HepG2 (cell line): Measurements from ENCODE around the gene SDK2. TPM values are rescaled to one million over a fixed set of nuclear protein-coding genes. Genes with fewer than 3 reads are reported as not detected.
A peak's percentile ranks its signal among the peaks of the same experiment; 100 is the strongest.

ENCODE experiments used
- AGO2 ChIP-seq: fragments of 200-400 bp; formaldehyde crosslinking; optimal IDR thresholded peaks from 2 replicates; pipeline ENCODE3; 2017; ENCODE audit warnings: mild to moderate bottlenecking, low read depth, low read length, moderate library complexity
- MYNN ChIP-seq: sonication (generic); formaldehyde crosslinking; IDR thresholded peaks from 2 replicates; pipeline ENCODE4 v1.4.0; 2020; ENCODE audit warnings: mild to moderate bottlenecking, low read depth, missing genetic modification reagents
- PHF5A ChIP-seq: IDR thresholded peaks from one replicate; pipeline ENCODE4 v1.6.1; 2018; ENCODE audit warnings: low read depth, missing genetic modification reagents; ENCODE audit not compliant: unreplicated experiment
- POGZ ChIP-seq: sonication (generic); formaldehyde crosslinking; IDR thresholded peaks from 2 replicates; pipeline ENCODE4 v1.4.0; 2020; ENCODE audit warnings: mild to moderate bottlenecking, missing genetic modification reagents
- REL ChIP-seq: sonication (generic); formaldehyde crosslinking; conservative IDR thresholded peaks from 2 replicates; pipeline ENCODE4 v1.8.0; 2022; ENCODE audit warnings: mild to moderate bottlenecking, missing genetic modification reagents, moderate library complexity
- RELA ChIP-seq: sonication (generic); formaldehyde crosslinking; IDR thresholded peaks from 2 replicates; pipeline ENCODE4 v1.4.0; 2020; ENCODE audit warnings: missing genetic modification reagents
- STAT5B ChIP-seq: sonication (generic); formaldehyde crosslinking; IDR thresholded peaks from 2 replicates; pipeline ENCODE4 v1.4.0; 2020; ENCODE audit warnings: missing genetic modification reagents
- TCF12 ChIP-seq, 2 experiments: fragments of 450-650 bp in 1 of 2; sonication (generic) in 1 of 2; formaldehyde crosslinking in 1 of 2; IDR thresholded peaks; 2 replicates each; pipeline versions ENCODE4 v1.6.1 to v1.8.0; 2017 to 2022; ENCODE audit warnings: antibody characterized with exemption in 1 of 2, mild to moderate bottlenecking in 1 of 2, missing genetic modification reagents in 1 of 2, moderate library complexity in 1 of 2
- ZFAT ChIP-seq: sonication (generic); formaldehyde crosslinking; conservative IDR thresholded peaks from 2 replicates; pipeline ENCODE4 v1.8.1; 2023; ENCODE audit warnings: missing genetic modification reagents, inconsistent platforms
- ZFP36L2 ChIP-seq: sonication (generic); formaldehyde crosslinking; IDR thresholded peaks from 2 replicates; pipeline ENCODE4 v1.4.0; 2020; ENCODE audit warnings: missing genetic modification reagents
- ZFYVE20 ChIP-seq: sonication (generic); formaldehyde crosslinking; IDR thresholded peaks from 2 replicates; pipeline ENCODE4 v1.8.0; 2023; ENCODE audit warnings: low read depth, mild to moderate bottlenecking, moderate library complexity, missing genetic modification reagents, borderline replicate concordance
- ZNF674 ChIP-seq: sonication (generic); formaldehyde crosslinking; IDR thresholded peaks from 2 replicates; pipeline ENCODE4 v1.5.0; 2020; ENCODE audit warnings: low read depth, mild to moderate bottlenecking, missing genetic modification reagents
- ZNF773 ChIP-seq: sonication (generic); formaldehyde crosslinking; IDR thresholded peaks from 2 replicates; pipeline ENCODE4 v1.4.0; 2020; ENCODE audit warnings: missing genetic modification reagents, borderline replicate concordance
- polyA plus RNA-seq, 8 experiments: library from polyadenylated mRNA; depleted of rRNA in 3 of 8; stranded (reverse) in 7 of 8; unstranded in 1 of 8; fragments of >200 nt; fragmentation: Illumina TruSeq in 4 of 8; extraction: Trizol in 4 of 8; gene quantifications; 2 replicates each; pipeline versions ENCODE4 v1.2.1 to v1.2.3, GENCODE V29; 2011 to 2016; ENCODE audit warnings: low read depth in 4 of 8, missing spikeins in 1 of 8, mixed read lengths in 1 of 8; ENCODE audit not compliant: insufficient read depth in 1 of 8
- total RNA-seq, 5 experiments: library from RNA; depleted of rRNA; stranded (reverse); fragments of >200 nt; fragmentation: Illumina TruSeq; extraction: Trizol; gene quantifications; 2 replicates each; pipeline ENCODE4 v1.2.3, GENCODE V29; 2016; ENCODE audit warnings: low read depth in 1 of 5
- TF ChIP-seq, protein P1 (sequence below): sonication (generic); formaldehyde crosslinking; IDR thresholded peaks from 2 replicates; pipeline ENCODE4 v1.4.0; 2020; ENCODE audit warnings: mild to moderate bottlenecking, missing genetic modification reagents, borderline replicate concordance
- TF ChIP-seq, protein P2 (sequence below): sonication (generic); formaldehyde crosslinking; IDR thresholded peaks from 2 replicates; pipeline ENCODE4 v1.4.0; 2020; ENCODE audit warnings: mild to moderate bottlenecking, missing genetic modification reagents
- TF ChIP-seq, protein P3 (sequence below), 2 experiments: fragments of 450-650 bp in 1 of 2; sonication (generic) in 1 of 2; formaldehyde crosslinking in 1 of 2; IDR thresholded peaks; 2 replicates each; pipeline versions ENCODE4 v1.6.1 to v1.8.0; 2016 to 2022; ENCODE audit warnings: antibody characterized with exemption in 1 of 2, mild to moderate bottlenecking in 1 of 2, missing genetic modification reagents in 1 of 2

SDK2 gene
- total and polyA plus RNA-seq, 2 of the 13 experiments (the other 11 are each of a cell fraction or from before 2014, with no cell fraction given) = not detected

DNA sequence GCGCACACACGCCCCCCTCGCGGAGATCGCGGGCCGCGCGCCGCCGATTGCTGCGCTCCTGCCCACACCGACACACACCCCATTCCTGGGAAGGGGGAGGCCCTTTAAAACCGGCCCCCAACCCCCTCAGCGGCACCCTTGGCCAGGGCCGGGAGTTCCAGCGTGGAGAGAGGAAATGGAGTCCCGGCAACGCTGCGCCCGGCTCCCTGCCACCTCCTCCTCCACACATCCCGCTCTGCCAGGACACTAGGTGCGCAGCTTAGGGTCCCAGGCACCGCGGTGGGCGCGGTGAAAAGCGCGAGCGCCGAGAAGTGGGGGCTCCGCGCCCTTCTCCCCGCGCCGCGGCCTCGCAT lies 332.8 kb downstream of the SDK2 start (continued):
- no peak for TF ChIP-seq PHF5A (CRISPR knock-in tag)
- TF ChIP-seq STAT5B (CRISPR knock-in tag) = no peak
- peak; percentile 75 for TF ChIP-seq AGO2
- TF ChIP-seq, protein P1, sequence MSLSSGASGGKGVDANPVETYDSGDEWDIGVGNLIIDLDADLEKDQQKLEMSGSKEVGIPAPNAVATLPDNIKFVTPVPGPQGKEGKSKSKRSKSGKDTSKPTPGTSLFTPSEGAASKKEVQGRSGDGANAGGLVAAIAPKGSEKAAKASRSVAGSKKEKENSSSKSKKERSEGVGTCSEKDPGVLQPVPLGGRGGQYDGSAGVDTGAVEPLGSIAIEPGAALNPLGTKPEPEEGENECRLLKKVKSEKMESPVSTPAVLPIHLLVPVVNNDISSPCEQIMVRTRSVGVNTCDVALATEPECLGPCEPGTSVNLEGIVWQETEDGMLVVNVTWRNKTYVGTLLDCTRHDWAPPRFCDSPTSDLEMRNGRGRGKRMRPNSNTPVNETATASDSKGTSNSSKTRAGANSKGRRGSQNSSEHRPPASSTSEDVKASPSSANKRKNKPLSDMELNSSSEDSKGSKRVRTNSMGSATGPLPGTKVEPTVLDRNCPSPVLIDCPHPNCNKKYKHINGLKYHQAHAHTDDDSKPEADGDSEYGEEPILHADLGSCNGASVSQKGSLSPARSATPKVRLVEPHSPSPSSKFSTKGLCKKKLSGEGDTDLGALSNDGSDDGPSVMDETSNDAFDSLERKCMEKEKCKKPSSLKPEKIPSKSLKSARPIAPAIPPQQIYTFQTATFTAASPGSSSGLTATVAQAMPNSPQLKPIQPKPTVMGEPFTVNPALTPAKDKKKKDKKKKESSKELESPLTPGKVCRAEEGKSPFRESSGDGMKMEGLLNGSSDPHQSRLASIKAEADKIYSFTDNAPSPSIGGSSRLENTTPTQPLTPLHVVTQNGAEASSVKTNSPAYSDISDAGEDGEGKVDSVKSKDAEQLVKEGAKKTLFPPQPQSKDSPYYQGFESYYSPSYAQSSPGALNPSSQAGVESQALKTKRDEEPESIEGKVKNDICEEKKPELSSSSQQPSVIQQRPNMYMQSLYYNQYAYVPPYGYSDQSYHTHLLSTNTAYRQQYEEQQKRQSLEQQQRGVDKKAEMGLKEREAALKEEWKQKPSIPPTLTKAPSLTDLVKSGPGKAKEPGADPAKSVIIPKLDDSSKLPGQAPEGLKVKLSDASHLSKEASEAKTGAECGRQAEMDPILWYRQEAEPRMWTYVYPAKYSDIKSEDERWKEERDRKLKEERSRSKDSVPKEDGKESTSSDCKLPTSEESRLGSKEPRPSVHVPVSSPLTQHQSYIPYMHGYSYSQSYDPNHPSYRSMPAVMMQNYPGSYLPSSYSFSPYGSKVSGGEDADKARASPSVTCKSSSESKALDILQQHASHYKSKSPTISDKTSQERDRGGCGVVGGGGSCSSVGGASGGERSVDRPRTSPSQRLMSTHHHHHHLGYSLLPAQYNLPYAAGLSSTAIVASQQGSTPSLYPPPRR = no peak
- TF ChIP-seq ZNF773 = no peak
- no peak for TF ChIP-seq TCF12 (IDR thresholded peaks at IDR 0.05)
- no peak for TF ChIP-seq TCF12 (CRISPR knock-in tag; IDR thresholded peaks at IDR 0.05)
- TF ChIP-seq, protein P2, sequence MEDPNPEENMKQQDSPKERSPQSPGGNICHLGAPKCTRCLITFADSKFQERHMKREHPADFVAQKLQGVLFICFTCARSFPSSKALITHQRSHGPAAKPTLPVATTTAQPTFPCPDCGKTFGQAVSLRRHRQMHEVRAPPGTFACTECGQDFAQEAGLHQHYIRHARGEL (CRISPR knock-in tag) = no peak
- 0 out of 2 replicates have a peak, but pooled peaks have one; percentile 4 for TF ChIP-seq ZNF674 (CRISPR knock-in tag)
- no peak for TF ChIP-seq MYNN (CRISPR knock-in tag)
- TF ChIP-seq ZFYVE20 (CRISPR knock-in tag) = no peak
- TF ChIP-seq POGZ (CRISPR knock-in tag) = no peak
- TF ChIP-seq ZFP36L2 = no peak
- TF ChIP-seq ZFAT (CRISPR knock-in tag) = no peak
- no peak for TF ChIP-seq RELA
- TF ChIP-seq REL (CRISPR knock-in tag) = peak; percentile 67; the same call in 1 of the 2 replicates
- TF ChIP-seq, protein P3, sequence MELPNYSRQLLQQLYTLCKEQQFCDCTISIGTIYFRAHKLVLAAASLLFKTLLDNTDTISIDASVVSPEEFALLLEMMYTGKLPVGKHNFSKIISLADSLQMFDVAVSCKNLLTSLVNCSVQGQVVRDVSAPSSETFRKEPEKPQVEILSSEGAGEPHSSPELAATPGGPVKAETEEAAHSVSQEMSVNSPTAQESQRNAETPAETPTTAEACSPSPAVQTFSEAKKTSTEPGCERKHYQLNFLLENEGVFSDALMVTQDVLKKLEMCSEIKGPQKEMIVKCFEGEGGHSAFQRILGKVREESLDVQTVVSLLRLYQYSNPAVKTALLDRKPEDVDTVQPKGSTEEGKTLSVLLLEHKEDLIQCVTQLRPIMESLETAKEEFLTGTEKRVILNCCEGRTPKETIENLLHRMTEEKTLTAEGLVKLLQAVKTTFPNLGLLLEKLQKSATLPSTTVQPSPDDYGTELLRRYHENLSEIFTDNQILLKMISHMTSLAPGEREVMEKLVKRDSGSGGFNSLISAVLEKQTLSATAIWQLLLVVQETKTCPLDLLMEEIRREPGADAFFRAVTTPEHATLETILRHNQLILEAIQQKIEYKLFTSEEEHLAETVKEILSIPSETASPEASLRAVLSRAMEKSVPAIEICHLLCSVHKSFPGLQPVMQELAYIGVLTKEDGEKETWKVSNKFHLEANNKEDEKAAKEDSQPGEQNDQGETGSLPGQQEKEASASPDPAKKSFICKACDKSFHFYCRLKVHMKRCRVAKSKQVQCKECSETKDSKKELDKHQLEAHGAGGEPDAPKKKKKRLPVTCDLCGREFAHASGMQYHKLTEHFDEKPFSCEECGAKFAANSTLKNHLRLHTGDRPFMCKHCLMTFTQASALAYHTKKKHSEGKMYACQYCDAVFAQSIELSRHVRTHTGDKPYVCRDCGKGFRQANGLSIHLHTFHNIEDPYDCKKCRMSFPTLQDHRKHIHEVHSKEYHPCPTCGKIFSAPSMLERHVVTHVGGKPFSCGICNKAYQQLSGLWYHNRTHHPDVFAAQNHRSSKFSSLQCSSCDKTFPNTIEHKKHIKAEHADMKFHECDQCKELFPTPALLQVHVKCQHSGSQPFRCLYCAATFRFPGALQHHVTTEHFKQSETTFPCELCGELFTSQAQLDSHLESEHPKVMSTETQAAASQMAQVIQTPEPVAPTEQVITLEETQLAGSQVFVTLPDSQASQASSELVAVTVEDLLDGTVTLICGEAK (IDR thresholded peaks at IDR 0.05) = no peak
- TF ChIP-seq, protein P3 (CRISPR knock-in tag; IDR thresholded peaks at IDR 0.05) = no peak
